HepG2 (cell line): ENCODE measurements around the gene OAS2.

Experiments
- ATF3 ChIP-seq: sonication (generic); formaldehyde crosslinking; IDR thresholded peaks from 2 replicates; pipeline ENCODE4 v1.4.0; 2020; ENCODE audit warnings: missing genetic modification reagents
- ATF7-NPFF ChIP-seq: sonication (generic); formaldehyde crosslinking; IDR thresholded peaks from 2 replicates; pipeline ENCODE4 v1.8.1; 2023; ENCODE audit warnings: mild to moderate bottlenecking, low read depth, missing genetic modification reagents, moderate library complexity
- CTCF ChIP-seq: sonication (generic); formaldehyde crosslinking; IDR thresholded peaks from 2 replicates; pipeline ENCODE4 v1.5.0; 2020; ENCODE audit warnings: mild to moderate bottlenecking, missing genetic modification reagents, moderate library complexity
- IRF2 ChIP-seq: IDR thresholded peaks from 2 replicates; pipeline ENCODE4 v1.6.1; 2018; ENCODE audit warnings: missing genetic modification reagents, missing compliant biosample characterization
- IRF9 ChIP-seq: sonication (generic); formaldehyde crosslinking; IDR thresholded peaks from 2 replicates; pipeline ENCODE4 v1.8.0; 2022; ENCODE audit warnings: missing genetic modification reagents, mild to moderate bottlenecking, borderline replicate concordance
- MAX ChIP-seq: IDR thresholded peaks from 2 replicates; pipeline ENCODE4 v1.6.1; 2012; ENCODE audit warnings: inconsistent platforms
- PRPF4 ChIP-seq: fragments of 200-400 bp; formaldehyde crosslinking; IDR thresholded peaks from 2 replicates; pipeline ENCODE4 v1.6.1; 2016; ENCODE audit warnings: low read length, low read depth; ENCODE audit not compliant: poor library complexity, severe bottlenecking
- SCMH1 ChIP-seq: sonication (generic); formaldehyde crosslinking; IDR thresholded peaks from 2 replicates; pipeline ENCODE4 v1.9.0; 2021; ENCODE audit warnings: missing genetic modification reagents, mild to moderate bottlenecking, borderline replicate concordance
- TARDBP ChIP-seq: sonication (generic); formaldehyde crosslinking; IDR thresholded peaks from 2 replicates; pipeline ENCODE4 v1.8.0; 2022; ENCODE audit warnings: mild to moderate bottlenecking, missing genetic modification reagents
- ZFP36 ChIP-seq: fragments of 150-350 bp; IDR thresholded peaks from 2 replicates; pipeline ENCODE4 v1.6.1; 2018; ENCODE audit warnings: borderline replicate concordance, low read length, low read depth; ENCODE audit not compliant: partially characterized antibody
- ZNF350 ChIP-seq: sonication (generic); formaldehyde crosslinking; IDR thresholded peaks from 2 replicates; pipeline ENCODE4 v1.4.0; 2020; ENCODE audit warnings: mild to moderate bottlenecking, low read depth, missing genetic modification reagents, borderline replicate concordance
- ZNF572 ChIP-seq: sonication (generic); formaldehyde crosslinking; IDR thresholded peaks from 2 replicates; pipeline ENCODE4 v1.5.1; 2020; ENCODE audit warnings: mild to moderate bottlenecking, missing genetic modification reagents
- ZNF652 ChIP-seq: IDR thresholded peaks from 2 replicates; pipeline ENCODE4 v1.6.1; 2016; ENCODE audit warnings: low read depth, borderline replicate concordance

GRCh38 chr12:113014565-113014964 is 36.2 kb downstream of the OAS2 start:
- TF ChIP-seq ZNF652 (CRISPR knock-in tag), result no peak
- no peak for TF ChIP-seq ZNF350 (CRISPR knock-in tag)
- no peak for TF ChIP-seq PRPF4
- TF ChIP-seq MAX, result no peak
- no peak for TF ChIP-seq CTCF
- TF ChIP-seq ATF3, result no peak
- TF ChIP-seq ZNF572 (CRISPR knock-in tag), result no peak
- TF ChIP-seq ATF7-NPFF (CRISPR knock-in tag), result no peak
- no peak for TF ChIP-seq IRF2
- no peak for TF ChIP-seq SCMH1 (CRISPR knock-in tag)
- TF ChIP-seq TARDBP, result no peak
- no peak for TF ChIP-seq ZFP36
- no peak for TF ChIP-seq IRF9 (CRISPR knock-in tag)
